Panc1 (cell line): Measurements from ENCODE around the gene COL1A1. TPM values are rescaled to one million over a fixed set of nuclear protein-coding genes. Genes with fewer than 3 reads are reported as not detected.

Experiments
- ATAC-seq: fragments of 200-7000 bp; cut with Tn5 transposase; 2 replicates; pipeline ENCODE4 v1.9.1; 2020; ENCODE audit warnings: mild to moderate bottlenecking, moderate library complexity
- Bru-seq: library from RNA; stranded (reverse); fragments of 400-500 nt; gene quantifications from one replicate; lab custom pipeline; 2021; lab: Mats Ljungman, UMichigan
- BruChase-seq, 2 experiments: library from RNA; stranded (reverse); fragments of 400-500 nt; gene quantifications; one replicate each; lab custom pipeline; 2021; lab: Mats Ljungman, UMichigan
- BruUV-seq: library from RNA; stranded (reverse); fragments of 400-500 nt; replicated peaks from 2 replicates; lab custom pipeline; 2021; lab: Mats Ljungman, UMichigan
- CTCF ChIA-PET: fragments of 300-600 bp; sonication (Branson Sonifier 250); formaldehyde crosslinking; loops from one replicate; lab custom pipeline; 2022; ENCODE audit warnings: antibody characterized with exemption; lab: Charles Lee
- POLR2A ChIA-PET: fragments of 300-600 bp; sonication (Branson Sonifier 250); formaldehyde crosslinking; loops from one replicate; lab custom pipeline; 2022; ENCODE audit warnings: antibody characterized with exemption; lab: Charles Lee
- DNase-seq: peaks from one replicate; pipeline ENCODE4 v3.0.0-alpha.2; 2010; ENCODE audit warnings: low read depth, low spot score
- H3K27ac ChIP-seq: 2 replicates; pipeline ENCODE4 v1.5.1; 2011; ENCODE audit warnings: mild to moderate bottlenecking, low read length, inconsistent platforms
- H3K27me3 ChIP-seq: fragments of 200-500 bp; sonication (Bioruptor generic); 2 replicates; pipeline ENCODE4 v1.6.0; 2014; ENCODE audit warnings: low read length, inconsistent platforms; ENCODE audit not compliant: control insufficient read depth, insufficient read depth
- H3K36me3 ChIP-seq: fragments of 200-500 bp; sonication (Bioruptor generic); 2 replicates; pipeline ENCODE4 v1.5.1; 2014; ENCODE audit warnings: inconsistent platforms, mild to moderate bottlenecking, low read length, moderate library complexity; ENCODE audit not compliant: control insufficient read depth, insufficient read depth
- H3K4me1 ChIP-seq: 2 replicates; pipeline ENCODE4 v1.5.1; 2011; ENCODE audit warnings: inconsistent platforms, mild to moderate bottlenecking, low read length, moderate library complexity; ENCODE audit not compliant: control insufficient read depth, insufficient read depth
- H3K4me3 ChIP-seq, 2 experiments: 2 replicates each; pipeline ENCODE4 v1.5.1; 2011 to 2012; ENCODE audit warnings: low read depth in 2 of 2, low read length in 2 of 2, mild to moderate bottlenecking in 2 of 2, inconsistent platforms in 1 of 2, moderate library complexity in 1 of 2
- H3K9me3 ChIP-seq: fragments of 200-500 bp; sonication (Bioruptor generic); 2 replicates; pipeline ENCODE4 v1.5.1; 2014; ENCODE audit warnings: low read depth, mild to moderate bottlenecking, inconsistent platforms, low read length, moderate library complexity; ENCODE audit not compliant: control insufficient read depth, insufficient read depth
- POLR2AphosphoS5 ChIP-seq: IDR thresholded peaks from 2 replicates; pipeline ENCODE4 v1.6.1; 2012; ENCODE audit warnings: mild to moderate bottlenecking, low read depth, low read length, moderate library complexity
- SIN3A ChIP-seq: IDR thresholded peaks from 2 replicates; pipeline ENCODE4 v1.6.1; 2012; ENCODE audit warnings: low read depth, mild to moderate bottlenecking, low read length, moderate library complexity, borderline replicate concordance; ENCODE audit not compliant: insufficient read depth
- TCF7L2 ChIP-seq: IDR thresholded peaks from 2 replicates; pipeline ENCODE4 v1.6.1; 2011; ENCODE audit warnings: mild to moderate bottlenecking, low read depth, low read length, inconsistent platforms
- in situ Hi-C: cut with HindIII; loops from 2 replicates; pipeline ENCODE4 v1.10.0; 2016; ENCODE audit warnings: low sequenced_read_pairs, low pct_unique_long_range_greater_than_20kb
- intact Hi-C: fragments of 100-400 bp; cut with micrococcal nuclease; formaldehyde crosslinking; loops from one replicate; pipeline ENCODE4 v1.10.0; 2022; ENCODE audit not compliant: unreplicated experiment
- long read RNA-seq: library from polyadenylated mRNA; unstranded; transcript quantifications from one replicate; pipeline ENCODE4 v2.0.0, GENCODE V29; 2021; ENCODE audit not compliant: unreplicated experiment
- polyA plus RNA-seq: library from polyadenylated mRNA; unstranded; fragments of >200 nt; gene quantifications from one replicate; pipeline ENCODE4 v1.2.1, GENCODE V29; 2012; ENCODE audit warnings: missing spikeins; ENCODE audit not compliant: insufficient read length
- total RNA-seq: library from RNA; stranded (reverse); gene quantifications from one replicate; pipeline ENCODE4 v1.2.1, GENCODE V29; 2021; ENCODE audit not compliant: unreplicated experiment
- TF ChIP-seq, protein P1 (sequence below), 2 experiments: IDR thresholded peaks; 2 replicates each; pipeline ENCODE4 v1.6.1; 2011 to 2012; ENCODE audit warnings: low read depth in 2 of 2, control low read depth in 1 of 2, low read length in 1 of 2, mild to moderate bottlenecking in 1 of 2, moderate library complexity in 1 of 2; ENCODE audit not compliant: insufficient read depth in 1 of 2
- TF ChIP-seq, protein P2 (sequence below): fragments of 450-650 bp; IDR thresholded peaks from 2 replicates; pipeline ENCODE4 v1.5.1; 2017; ENCODE audit warnings: mild to moderate bottlenecking

The COL1A1 gene
- total RNA-seq (52.7 TPM), Bru-seq, nascent RNA (percentile 55 among the genes with signal in this experiment), BruChase-seq, experiment 1, labeled RNA remaining after a 2-hour chase (percentile 58 among the genes with signal in this experiment), BruChase-seq, experiment 2, labeled RNA remaining after a 6-hour chase (percentile 73 among the genes with signal in this experiment)
- polyA plus RNA-seq = 67.6 TPM
- long read RNA-seq, full-length matches to known transcripts = 12 of 52 reads
- long read RNA-seq, partial matches to known transcripts = 32 of 52 reads
- long read RNA-seq, other reads (novel, unspliced or antisense) = 8 of 52 reads

DNA sequence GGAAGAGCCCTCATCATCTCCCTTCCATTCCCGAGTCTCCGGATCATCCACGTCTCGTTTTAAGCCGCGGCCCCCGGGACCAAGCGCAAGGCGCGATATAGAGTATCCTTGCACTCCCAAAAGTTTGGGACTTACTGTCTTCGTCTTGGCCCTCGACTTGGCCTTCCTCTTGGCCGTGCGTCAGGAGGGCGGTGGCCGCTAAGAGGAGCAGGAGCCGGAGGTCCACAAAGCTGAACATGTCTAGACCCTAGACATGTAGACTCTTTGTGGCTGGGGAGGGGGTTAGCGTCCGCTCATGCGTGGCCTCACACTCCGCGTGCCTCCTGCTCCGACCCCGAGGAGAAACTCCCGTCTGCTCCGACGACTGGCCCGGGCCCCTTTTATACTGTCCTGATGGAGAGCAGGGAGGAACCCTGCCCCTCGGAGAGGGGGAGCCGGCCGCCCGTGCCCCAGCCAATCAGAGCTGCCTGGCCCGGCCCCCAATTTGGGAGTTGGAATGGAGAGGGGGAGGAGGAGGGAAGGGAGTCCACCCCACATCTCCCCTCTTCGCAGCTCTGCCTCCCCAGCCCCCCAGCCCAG is at the start of gene COL1A1:
COL1A1 (minus strand) TSS at position 356 of the 579 bp plus-strand sequence; CDS start at position 238, 118 bp downstream.
- Histone ChIP-seq H3K9me3 (no peaks in the 10 kb centered on the region), H3K36me3 (no peaks in the 10 kb centered on the region), H3K4me3 (peak within 1 kb of the TSS; percentile 54 to 75), H3K27me3 (peaks cover 6% of the 10 kb centered on the region; the same call in 1 of the 2 replicates), H3K4me1 (peaks cover 11% of the 10 kb centered on the region), H3K27ac (peak within 1 kb of the TSS; percentile 71; the same call in 1 of the 2 replicates)
- TF ChIP-seq SIN3A (no peak), POLR2AphosphoS5 (no peak), TCF7L2 (no peak)
- TF ChIP-seq, protein P1, sequence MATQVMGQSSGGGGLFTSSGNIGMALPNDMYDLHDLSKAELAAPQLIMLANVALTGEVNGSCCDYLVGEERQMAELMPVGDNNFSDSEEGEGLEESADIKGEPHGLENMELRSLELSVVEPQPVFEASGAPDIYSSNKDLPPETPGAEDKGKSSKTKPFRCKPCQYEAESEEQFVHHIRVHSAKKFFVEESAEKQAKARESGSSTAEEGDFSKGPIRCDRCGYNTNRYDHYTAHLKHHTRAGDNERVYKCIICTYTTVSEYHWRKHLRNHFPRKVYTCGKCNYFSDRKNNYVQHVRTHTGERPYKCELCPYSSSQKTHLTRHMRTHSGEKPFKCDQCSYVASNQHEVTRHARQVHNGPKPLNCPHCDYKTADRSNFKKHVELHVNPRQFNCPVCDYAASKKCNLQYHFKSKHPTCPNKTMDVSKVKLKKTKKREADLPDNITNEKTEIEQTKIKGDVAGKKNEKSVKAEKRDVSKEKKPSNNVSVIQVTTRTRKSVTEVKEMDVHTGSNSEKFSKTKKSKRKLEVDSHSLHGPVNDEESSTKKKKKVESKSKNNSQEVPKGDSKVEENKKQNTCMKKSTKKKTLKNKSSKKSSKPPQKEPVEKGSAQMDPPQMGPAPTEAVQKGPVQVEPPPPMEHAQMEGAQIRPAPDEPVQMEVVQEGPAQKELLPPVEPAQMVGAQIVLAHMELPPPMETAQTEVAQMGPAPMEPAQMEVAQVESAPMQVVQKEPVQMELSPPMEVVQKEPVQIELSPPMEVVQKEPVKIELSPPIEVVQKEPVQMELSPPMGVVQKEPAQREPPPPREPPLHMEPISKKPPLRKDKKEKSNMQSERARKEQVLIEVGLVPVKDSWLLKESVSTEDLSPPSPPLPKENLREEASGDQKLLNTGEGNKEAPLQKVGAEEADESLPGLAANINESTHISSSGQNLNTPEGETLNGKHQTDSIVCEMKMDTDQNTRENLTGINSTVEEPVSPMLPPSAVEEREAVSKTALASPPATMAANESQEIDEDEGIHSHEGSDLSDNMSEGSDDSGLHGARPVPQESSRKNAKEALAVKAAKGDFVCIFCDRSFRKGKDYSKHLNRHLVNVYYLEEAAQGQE (IDR thresholded peaks at IDR 0.05; ENCODE audit: insufficient read depth in 1 of 2, low read depth in 2 of 2, low read length in 1 of 2) = no peak
- TF ChIP-seq, protein P2, sequence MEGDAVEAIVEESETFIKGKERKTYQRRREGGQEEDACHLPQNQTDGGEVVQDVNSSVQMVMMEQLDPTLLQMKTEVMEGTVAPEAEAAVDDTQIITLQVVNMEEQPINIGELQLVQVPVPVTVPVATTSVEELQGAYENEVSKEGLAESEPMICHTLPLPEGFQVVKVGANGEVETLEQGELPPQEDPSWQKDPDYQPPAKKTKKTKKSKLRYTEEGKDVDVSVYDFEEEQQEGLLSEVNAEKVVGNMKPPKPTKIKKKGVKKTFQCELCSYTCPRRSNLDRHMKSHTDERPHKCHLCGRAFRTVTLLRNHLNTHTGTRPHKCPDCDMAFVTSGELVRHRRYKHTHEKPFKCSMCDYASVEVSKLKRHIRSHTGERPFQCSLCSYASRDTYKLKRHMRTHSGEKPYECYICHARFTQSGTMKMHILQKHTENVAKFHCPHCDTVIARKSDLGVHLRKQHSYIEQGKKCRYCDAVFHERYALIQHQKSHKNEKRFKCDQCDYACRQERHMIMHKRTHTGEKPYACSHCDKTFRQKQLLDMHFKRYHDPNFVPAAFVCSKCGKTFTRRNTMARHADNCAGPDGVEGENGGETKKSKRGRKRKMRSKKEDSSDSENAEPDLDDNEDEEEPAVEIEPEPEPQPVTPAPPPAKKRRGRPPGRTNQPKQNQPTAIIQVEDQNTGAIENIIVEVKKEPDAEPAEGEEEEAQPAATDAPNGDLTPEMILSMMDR = no peak
- in situ Hi-C loops (loop anchor here (10.0 kb wide), 1 partner anchor 53 kb away; no protein-coding TSS in a partner anchor), intact Hi-C loops (no loop called here)
- POLR2A ChIA-PET = no interaction called here
- DNase-seq = no peak
- BruUV-seq = no TSS peak
- CTCF ChIA-PET = interaction anchor here (0.5 to 3.2 kb wide), 13 partner anchors 15 to 164 kb away, joined by 3 to 47 read pairs (median 5); partner anchors contain the start of gene TMEM92
- ATAC-seq = no peak

DNA sequence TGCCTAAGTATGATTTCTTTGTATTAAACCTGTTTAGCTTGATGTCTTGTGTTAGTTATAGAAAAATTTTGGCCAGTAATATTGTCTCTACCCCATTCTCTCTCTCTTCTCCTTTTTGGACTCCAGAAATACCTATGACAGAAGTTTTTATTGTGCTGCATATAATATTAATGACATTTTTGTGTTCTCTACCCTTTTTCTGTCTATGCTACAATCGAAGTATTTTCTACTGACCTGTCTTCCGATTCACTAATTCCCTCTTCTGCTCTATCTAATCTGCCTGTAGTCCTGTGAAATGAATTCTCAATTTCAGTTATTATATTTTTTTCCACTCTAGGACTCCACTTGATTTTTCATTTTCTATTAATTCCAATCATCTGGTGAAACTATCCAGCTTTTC is 46.8 kb upstream of the COL1A1 start:
- Histone ChIP-seq H3K4me1 (no peaks in the 10 kb centered on the region), H3K27me3 (no peaks in the 10 kb centered on the region), H3K9me3 (peaks cover 13% of the 10 kb centered on the region), H3K4me3 (no peak overlapping the region), H3K36me3 (no peaks in the 10 kb centered on the region), H3K27ac (no peak overlapping the region)
- TF ChIP-seq POLR2AphosphoS5 = no peak
- TF ChIP-seq SIN3A = no peak
- TF ChIP-seq, protein P1 (IDR thresholded peaks at IDR 0.05; ENCODE audit: insufficient read depth in 1 of 2, low read depth in 2 of 2, low read length in 1 of 2) = no peak
- TF ChIP-seq, protein P2 = no peak
- no peak for TF ChIP-seq TCF7L2
- BruUV-seq = no TSS peak
- DNase-seq (no peak), ATAC-seq (no peak)
- CTCF ChIA-PET = no interaction called here
- POLR2A ChIA-PET = no interaction called here
- in situ Hi-C loops (no loop called here), intact Hi-C loops (no loop called here)
